Mucosa of descending colon (tissue), 3 donors: ENCODE measurements around the gene RANBP17. TPM values are rescaled to one million over a fixed set of nuclear protein-coding genes. Genes with fewer than 3 reads are reported as not detected.
"Not testable (repeated sequence)": the region's sequence is repeated elsewhere in the genome, so short reads cannot be mapped to it uniquely, and the experiment has no call there.

Source experiments
- ATAC-seq: fragments of 200-7000 bp; cut with Tn5 transposase; one replicate; pipeline ENCODE4 v1.9.1; 2020; ENCODE audit warnings: mild to moderate bottlenecking, moderate library complexity
- DNase-seq, 3 donors: peaks; one replicate each; pipeline ENCODE4 v3.0.0-alpha.2; 2020
- H3K36me3 ChIP-seq: fragments of 200-600 bp; one replicate; pipeline ENCODE4 v1.8.0; 2021; ENCODE audit warnings: low read depth, mild to moderate bottlenecking
- H3K4me1 ChIP-seq: fragments of 200-600 bp; one replicate; pipeline ENCODE4 v1.8.0; 2021; ENCODE audit warnings: low read depth, mild to moderate bottlenecking
- H3K4me3 ChIP-seq: fragments of 200-600 bp; one replicate; pipeline ENCODE4 v1.8.0; 2021; ENCODE audit warnings: mild to moderate bottlenecking
- H3K9me3 ChIP-seq: fragments of 200-600 bp; one replicate; pipeline ENCODE4 v1.8.0; 2021; ENCODE audit warnings: mild to moderate bottlenecking
- intact Hi-C, 2 donors: fragments of 100-400 bp; cut with DNase I in 1 of 2; cut with micrococcal nuclease in 1 of 2; formaldehyde crosslinking; loops; one replicate each; pipeline versions ENCODE4 v1.11.0 to v1.11.1; 2022; cut with DNase I, micrococcal nuclease
- total RNA-seq, 3 donors: library from RNA; stranded (reverse); fragmentation: NEBNext Ultra II Directional in 2 of 3; extraction: Animal tissue kit (Norgen Biotek cat#: 25700) in 2 of 3; gene quantifications; one replicate each; pipeline versions ENCODE4 v1.2.1 to v1.2.4, GENCODE V29; 2021 to 2023
- TF ChIP-seq, protein P1 (sequence below): fragments of 200-600 bp; IDR thresholded peaks from one replicate; pipeline ENCODE4 v1.8.0; 2022; ENCODE audit warnings: antibody characterized with exemption, mild to moderate bottlenecking
- donor health status: DM: no; HTN: no; CAD: no; lungs with moderate emphysema.
- donor health status: DM: no; HTN: no; CAD: no.
- donor health status: DM: no; HTN: yes; CAD: no.

Gene RANBP17
- total RNA-seq, 3 donors from 2014 or later: 11.7 to 19.7 (median 13.4) TPM

DNA sequence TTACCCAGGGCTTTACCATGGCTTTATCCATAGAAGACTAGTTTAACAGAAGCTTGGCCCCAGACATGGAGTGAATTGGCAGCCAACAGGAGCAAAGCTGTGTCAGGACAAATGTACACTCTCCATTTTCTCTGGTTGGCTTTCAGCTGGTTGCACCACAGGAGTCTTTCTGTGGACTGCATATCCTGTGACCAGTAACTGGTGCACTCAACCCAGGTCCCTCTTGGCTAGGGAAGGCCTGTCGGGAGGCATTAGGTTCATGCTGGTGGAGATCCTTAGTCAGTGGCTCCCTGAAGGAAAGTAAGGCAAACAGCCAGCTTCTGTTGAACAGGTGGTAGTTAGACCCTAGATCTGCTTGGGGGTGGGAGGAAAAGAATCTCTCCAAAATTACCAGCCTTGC lies 300.3 kb downstream of the RANBP17 start:
- ATAC-seq: no peak
- no peak overlapping the region for H3K4me3 ChIP-seq
- TF ChIP-seq, protein P1, sequence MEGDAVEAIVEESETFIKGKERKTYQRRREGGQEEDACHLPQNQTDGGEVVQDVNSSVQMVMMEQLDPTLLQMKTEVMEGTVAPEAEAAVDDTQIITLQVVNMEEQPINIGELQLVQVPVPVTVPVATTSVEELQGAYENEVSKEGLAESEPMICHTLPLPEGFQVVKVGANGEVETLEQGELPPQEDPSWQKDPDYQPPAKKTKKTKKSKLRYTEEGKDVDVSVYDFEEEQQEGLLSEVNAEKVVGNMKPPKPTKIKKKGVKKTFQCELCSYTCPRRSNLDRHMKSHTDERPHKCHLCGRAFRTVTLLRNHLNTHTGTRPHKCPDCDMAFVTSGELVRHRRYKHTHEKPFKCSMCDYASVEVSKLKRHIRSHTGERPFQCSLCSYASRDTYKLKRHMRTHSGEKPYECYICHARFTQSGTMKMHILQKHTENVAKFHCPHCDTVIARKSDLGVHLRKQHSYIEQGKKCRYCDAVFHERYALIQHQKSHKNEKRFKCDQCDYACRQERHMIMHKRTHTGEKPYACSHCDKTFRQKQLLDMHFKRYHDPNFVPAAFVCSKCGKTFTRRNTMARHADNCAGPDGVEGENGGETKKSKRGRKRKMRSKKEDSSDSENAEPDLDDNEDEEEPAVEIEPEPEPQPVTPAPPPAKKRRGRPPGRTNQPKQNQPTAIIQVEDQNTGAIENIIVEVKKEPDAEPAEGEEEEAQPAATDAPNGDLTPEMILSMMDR: no peak

DNA sequence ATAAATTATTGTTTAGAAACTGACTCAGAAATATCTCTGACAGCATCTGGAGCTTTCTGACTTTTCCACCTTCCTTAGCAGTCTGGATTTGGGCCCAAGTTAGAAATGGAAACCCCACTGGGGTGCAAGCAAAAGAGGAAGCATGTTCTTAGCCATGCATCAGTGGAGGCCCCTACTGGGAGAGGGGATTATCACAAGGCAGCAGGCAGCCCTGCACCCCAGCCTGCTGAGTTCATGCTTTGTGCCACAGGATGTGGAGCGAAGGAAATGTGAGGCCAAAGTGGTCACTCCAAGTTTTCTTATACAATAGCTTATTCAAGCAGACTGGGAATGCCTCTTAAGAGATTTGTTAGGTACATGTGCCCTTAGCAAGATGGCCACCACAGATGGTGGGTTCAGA lies 300.8 kb downstream of the RANBP17 start:
- intact Hi-C loops: no loop called here
- ATAC-seq (no peak), DNase-seq (no peak)
- H3K9me3 ChIP-seq: no peaks in the 10 kb centered on the region
- no peak overlapping the region for H3K4me3 ChIP-seq
- H3K36me3 ChIP-seq: no peaks in the 10 kb centered on the region
- H3K4me1 ChIP-seq: no peaks in the 10 kb centered on the region
- TF ChIP-seq, protein P1: no peak

More for the DNA sequence above, 300.3 kb downstream of the RANBP17 start:
- H3K4me1 ChIP-seq: no peaks in the 10 kb centered on the region
- no peak for DNase-seq
- H3K36me3 ChIP-seq: no peaks in the 10 kb centered on the region
- intact Hi-C loops: no loop called here
- no peaks in the 10 kb centered on the region for H3K9me3 ChIP-seq

DNA sequence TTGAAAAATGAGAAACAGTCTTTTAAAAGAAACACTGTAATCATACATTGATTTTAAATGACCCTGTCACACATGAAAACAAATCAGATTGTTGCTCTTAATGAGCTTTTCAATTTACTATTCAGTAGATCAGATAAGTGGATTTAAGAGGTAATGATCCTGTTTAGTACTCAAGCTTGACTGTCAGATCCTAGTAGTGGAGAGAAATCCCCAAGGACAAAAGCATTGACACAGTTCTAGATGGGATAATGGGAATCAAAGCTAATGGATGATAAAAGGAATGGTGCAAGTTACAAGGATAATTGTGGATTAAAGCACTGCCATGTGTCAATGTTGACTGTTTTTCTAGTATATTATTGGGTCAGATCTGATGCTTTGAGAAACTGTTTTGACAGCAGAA lies 304.9 kb downstream of the RANBP17 start:
- Histone ChIP-seq H3K4me1 (no peaks in the 10 kb centered on the region), H3K4me3 (no peak overlapping the region), H3K9me3 (no peaks in the 10 kb centered on the region), H3K36me3 (no peaks in the 10 kb centered on the region)
- intact Hi-C loops: no loop called here
- TF ChIP-seq, protein P1: no peak
- DNase-seq (no peak), ATAC-seq (no peak)

DNA sequence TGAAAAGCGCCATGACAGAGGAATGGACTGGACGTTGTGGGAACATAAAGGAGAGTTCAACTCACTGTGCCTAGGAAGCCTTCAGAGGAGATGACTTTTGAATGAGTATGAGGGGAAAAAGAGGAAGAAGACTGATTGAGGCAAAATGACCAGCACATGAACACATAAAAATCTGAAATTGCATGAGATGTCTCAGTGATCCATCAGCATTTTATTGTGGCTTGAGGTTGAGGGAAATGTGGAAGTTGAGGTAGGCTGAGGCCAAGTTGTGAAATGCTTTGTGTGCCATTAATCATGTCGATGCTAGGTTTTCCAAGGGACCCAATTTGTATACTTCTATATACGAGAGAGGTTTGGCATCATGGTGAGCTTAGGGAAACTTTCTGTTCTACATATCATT lies 306.4 kb downstream of the RANBP17 start:
- TF ChIP-seq, protein P1: no peak
- Histone ChIP-seq H3K4me3 (no peak overlapping the region), H3K36me3 (no peaks in the 10 kb centered on the region), H3K9me3 (no peaks in the 10 kb centered on the region), H3K4me1 (no peaks in the 10 kb centered on the region)
- no peak for DNase-seq
- no peak for ATAC-seq
- intact Hi-C loops: no loop called here

DNA sequence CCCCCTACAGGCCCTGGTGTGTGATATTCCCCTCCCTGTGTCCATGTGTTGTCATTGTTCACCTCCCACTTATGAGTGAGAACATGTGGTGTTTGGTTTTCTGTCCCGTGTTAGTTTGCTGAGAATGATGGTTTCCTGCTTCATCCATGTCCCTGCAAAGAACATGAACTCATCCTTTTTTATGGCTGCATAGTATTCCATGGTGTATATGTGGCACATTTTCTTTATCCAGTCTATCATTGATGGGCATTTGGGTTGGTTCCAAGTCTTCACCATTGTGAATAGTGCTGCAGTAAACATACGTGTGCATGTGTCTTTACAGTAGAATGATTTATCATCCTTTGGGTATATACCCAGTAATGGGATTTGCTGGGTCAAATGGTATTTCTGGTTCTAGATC lies 313.1 kb downstream of the RANBP17 start:
- H3K9me3 ChIP-seq, DNase-seq, H3K4me3 ChIP-seq, H3K4me1 ChIP-seq, intact Hi-C loops, ATAC-seq, H3K36me3 ChIP-seq: not testable (repeated sequence)

DNA sequence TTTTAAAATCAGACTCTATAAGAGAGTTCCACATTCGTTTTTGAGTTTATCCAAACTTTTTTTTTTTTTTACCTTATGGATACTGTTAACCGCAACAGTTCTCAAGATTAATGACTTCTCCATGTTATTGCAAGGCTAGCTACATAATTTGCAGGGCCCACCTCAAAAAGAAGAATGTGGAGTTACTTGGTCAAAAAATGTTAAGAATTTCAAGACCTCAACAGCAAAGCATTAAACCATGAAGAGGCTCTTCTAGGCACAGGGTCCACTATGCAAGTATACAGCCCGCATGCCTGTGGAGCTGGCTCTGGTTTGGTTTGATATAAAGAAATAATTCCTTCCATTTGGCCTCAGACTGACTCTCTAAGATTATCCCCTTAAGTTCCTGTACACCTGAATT lies 313.9 kb downstream of the RANBP17 start:
- H3K4me1 ChIP-seq: no peaks in the 10 kb centered on the region
- intact Hi-C loops: no loop called here
- no peaks in the 10 kb centered on the region for H3K36me3 ChIP-seq
- no peak overlapping the region for H3K4me3 ChIP-seq
- TF ChIP-seq, protein P1: no peak
- no peak for DNase-seq
- no peaks in the 10 kb centered on the region for H3K9me3 ChIP-seq
- no peak for ATAC-seq

DNA sequence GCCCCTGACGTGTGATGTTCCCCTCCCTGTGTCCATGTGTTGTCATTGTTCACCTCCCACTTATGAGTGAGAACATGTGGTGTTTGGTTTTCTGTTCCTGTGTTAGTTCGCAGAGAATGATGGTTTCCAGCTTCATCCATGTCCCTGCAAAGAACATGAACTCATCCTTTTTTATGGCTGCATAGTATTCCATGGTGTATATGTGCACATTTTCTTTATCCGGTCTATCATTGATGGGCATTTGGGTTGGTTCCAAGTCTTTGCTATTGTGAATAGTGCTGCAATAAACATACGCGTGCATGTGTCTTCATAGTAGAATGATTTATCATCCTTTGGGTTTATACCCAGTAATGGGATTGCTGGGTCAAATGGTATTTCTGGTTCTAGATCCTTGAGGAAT lies 316.4 kb downstream of the RANBP17 start:
- ATAC-seq, intact Hi-C loops, H3K4me1 ChIP-seq, H3K9me3 ChIP-seq, H3K4me3 ChIP-seq, H3K36me3 ChIP-seq, DNase-seq: not testable (repeated sequence)
